ENCODE data around the gene GPR146. TPM values are rescaled to one million over a fixed set of nuclear protein-coding genes. Genes with fewer than 3 reads are reported as not detected.

GPR146 gene
- total and polyA plus RNA-seq, 8 donors = 6.3 to 18.9 (median 7.9) TPM

DNA sequence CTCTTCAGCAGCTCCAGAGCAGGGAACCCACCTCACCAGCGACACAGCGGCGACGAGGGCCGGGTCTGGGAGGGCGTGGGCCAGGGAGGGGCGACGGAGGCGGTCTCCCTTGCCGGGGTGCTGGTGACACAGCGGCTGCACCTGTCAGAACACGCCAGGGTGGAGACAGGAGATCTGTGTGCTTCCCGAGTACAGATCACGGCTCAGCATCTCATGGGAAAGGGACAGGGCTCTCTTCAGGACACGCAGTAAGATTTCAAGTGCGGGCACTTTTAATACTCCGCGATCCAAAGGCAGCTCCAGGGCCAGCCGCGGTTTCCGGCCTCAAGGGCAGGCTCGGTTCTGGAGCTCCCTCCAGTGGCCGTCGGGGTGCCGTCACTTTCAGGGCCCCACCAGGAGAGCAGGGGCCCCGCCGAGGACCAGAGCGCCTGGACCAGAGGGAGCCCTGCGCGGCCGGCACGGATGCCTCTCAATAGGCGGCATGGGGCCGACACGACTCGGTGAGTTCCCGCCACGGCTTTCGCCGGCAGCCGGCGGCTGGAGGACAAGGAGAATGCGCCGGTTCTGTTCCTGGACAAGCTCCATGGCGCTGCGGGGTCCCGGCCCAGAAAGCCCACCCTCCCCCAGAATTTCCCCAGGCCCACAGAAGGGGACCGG is 21.4 kb downstream of the GPR146 start:
- TF ChIP-seq, protein P1, sequence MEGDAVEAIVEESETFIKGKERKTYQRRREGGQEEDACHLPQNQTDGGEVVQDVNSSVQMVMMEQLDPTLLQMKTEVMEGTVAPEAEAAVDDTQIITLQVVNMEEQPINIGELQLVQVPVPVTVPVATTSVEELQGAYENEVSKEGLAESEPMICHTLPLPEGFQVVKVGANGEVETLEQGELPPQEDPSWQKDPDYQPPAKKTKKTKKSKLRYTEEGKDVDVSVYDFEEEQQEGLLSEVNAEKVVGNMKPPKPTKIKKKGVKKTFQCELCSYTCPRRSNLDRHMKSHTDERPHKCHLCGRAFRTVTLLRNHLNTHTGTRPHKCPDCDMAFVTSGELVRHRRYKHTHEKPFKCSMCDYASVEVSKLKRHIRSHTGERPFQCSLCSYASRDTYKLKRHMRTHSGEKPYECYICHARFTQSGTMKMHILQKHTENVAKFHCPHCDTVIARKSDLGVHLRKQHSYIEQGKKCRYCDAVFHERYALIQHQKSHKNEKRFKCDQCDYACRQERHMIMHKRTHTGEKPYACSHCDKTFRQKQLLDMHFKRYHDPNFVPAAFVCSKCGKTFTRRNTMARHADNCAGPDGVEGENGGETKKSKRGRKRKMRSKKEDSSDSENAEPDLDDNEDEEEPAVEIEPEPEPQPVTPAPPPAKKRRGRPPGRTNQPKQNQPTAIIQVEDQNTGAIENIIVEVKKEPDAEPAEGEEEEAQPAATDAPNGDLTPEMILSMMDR (IDR thresholded peaks at IDR 0.05) = peak; percentile 89 to 93
- Histone ChIP-seq H3K4me3 (no peak overlapping the region), H3K4me1 (peaks cover 8 to 25% of the 10 kb centered on the region in 2 donors), H3K36me3 (no peaks in the 10 kb centered on the region), H3K27me3 (peaks cover 0 to 22% of the 10 kb centered on the region in 2 donors), H3K27ac (no peak overlapping the region), H3K9me3 (no peaks in the 10 kb centered on the region)
- DNase-seq (peak in 3 of 4 donors; percentile 82 to 95 (median 84)), ATAC-seq (peak; percentile 99)
- intact Hi-C loops (cut with DNase I) = loop anchor here in 1 of 2 donors (2.0 kb wide), 1 partner anchor 71 kb away; no protein-coding TSS in a partner anchor

DNA sequence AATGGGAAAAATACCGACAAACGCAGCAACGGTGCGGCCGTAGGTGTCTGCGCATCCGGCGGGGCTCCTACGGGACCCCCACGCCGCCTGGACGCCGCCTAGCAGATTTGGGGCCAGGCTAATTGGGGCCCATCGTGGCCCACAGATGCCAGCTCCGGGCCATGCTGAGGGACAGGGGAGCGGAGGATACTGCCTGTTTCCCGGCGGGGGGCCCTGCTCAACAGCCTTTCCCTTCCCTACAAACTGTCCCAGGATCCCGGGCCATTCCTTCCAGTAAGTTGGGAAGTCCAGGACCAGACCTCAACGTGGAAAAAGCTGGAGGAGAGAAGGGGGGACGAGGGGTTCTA is 21.9 kb downstream of the GPR146 start:
- Histone ChIP-seq H3K27ac (no peak overlapping the region), H3K4me1 (peaks cover 8 to 20% of the 10 kb centered on the region in 2 donors), H3K36me3 (no peaks in the 10 kb centered on the region), H3K27me3 (peaks cover 0 to 17% of the 10 kb centered on the region in 2 donors), H3K4me3 (no peak overlapping the region), H3K9me3 (no peaks in the 10 kb centered on the region)
- ATAC-seq (no peak), DNase-seq (no peak)
- intact Hi-C loops (cut with DNase I) = no loop called here
- TF ChIP-seq, protein P1 (IDR thresholded peaks at IDR 0.05) = no peak

DNA sequence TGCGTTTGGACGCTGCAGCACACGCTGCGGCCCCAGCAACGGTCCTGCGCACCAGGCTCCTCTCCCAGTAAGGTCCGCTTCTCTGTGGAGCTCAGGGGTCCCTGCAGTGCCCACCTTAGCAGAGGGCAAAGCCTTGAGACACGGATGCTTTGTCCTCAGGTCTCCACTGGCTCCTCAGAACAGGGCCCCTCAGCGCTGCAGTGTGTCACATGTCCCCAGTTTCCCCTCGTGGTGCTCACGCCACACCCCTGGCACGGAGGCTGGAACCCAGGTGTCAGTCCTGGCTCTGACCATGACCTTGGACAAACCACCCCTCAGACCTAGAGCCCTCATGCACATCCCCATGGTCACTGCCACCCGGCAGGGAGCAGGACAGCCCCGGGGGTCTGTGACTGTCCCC is 23.7 kb downstream of the GPR146 start:
- TF ChIP-seq, protein P1 (IDR thresholded peaks at IDR 0.05) = no peak
- no peaks in the 10 kb centered on the region for H3K9me3 ChIP-seq
- no peak for DNase-seq
- intact Hi-C loops (cut with DNase I) = no loop called here
- peaks cover 8 to 12% of the 10 kb centered on the region in 2 donors for H3K4me1 ChIP-seq
- no peak overlapping the region for H3K4me3 ChIP-seq
- ATAC-seq = no peak
- H3K36me3 ChIP-seq = no peaks in the 10 kb centered on the region
- no peak overlapping the region for H3K27ac ChIP-seq
- H3K27me3 ChIP-seq = peaks cover 0 to 13% of the 10 kb centered on the region in 2 donors

DNA sequence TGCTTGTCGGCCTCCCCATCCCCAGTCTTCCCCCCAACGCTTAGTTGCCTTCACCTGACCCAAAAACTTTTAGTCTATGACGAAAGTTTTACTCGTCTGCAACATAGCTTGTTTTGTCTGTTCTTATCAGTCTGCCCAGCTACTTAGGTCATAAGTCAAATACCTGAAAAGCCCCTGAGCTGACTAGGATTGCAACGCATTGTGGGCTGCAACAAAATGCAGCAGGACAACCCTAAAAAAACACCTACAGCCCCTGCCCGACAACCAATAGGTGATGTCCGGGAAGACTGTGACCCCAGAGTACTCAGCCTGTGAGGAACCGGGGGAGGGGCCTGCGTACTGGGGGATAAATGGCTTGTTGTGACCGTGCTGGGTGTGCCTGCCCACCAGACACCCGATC is 24.3 kb downstream of the GPR146 start:
- ATAC-seq (no peak), DNase-seq (no peak)
- Histone ChIP-seq H3K27ac (no peak overlapping the region), H3K9me3 (no peaks in the 10 kb centered on the region), H3K27me3 (peaks cover 0 to 13% of the 10 kb centered on the region in 2 donors), H3K4me1 (peaks cover 8 to 12% of the 10 kb centered on the region in 2 donors), H3K4me3 (no peak overlapping the region), H3K36me3 (no peaks in the 10 kb centered on the region)
- TF ChIP-seq, protein P1 (IDR thresholded peaks at IDR 0.05) = no peak
- intact Hi-C loops (cut with DNase I) = no loop called here

DNA sequence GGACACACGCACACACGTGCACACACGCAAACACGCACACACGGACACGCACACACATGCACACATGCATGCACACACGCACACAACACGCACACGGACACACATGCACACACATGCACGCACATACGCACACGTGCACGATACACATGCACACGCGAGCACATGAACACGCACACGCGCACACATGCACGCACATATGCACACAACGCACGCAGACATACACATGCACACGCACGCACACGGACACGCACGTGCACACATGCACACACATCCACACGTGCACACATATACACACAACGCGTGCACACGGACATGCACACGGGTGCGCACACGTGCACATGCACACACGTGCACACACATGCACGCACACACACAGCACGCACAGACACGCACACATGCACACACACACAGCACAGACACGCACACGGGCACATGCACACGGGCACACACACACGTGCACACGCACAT is 26.2 kb downstream of the GPR146 start:
- Histone ChIP-seq H3K36me3 (no peaks in the 10 kb centered on the region), H3K9me3 (no peaks in the 10 kb centered on the region), H3K4me1 (peaks cover under 1 to 6% of the 10 kb centered on the region in 2 donors), H3K4me3 (no peak overlapping the region), H3K27me3 (peaks cover 0 to 2% of the 10 kb centered on the region in 2 donors), H3K27ac (no peak overlapping the region)
- intact Hi-C loops (cut with DNase I) = no loop called here
- DNase-seq (no peak), ATAC-seq (no peak)
- TF ChIP-seq, protein P1 (IDR thresholded peaks at IDR 0.05) = no peak

All from left lung (tissue), 10 donors.